ENCODE data around the gene EEIG1.

- TF ChIP-seq CTCF (IDR thresholded peaks at IDR 0.05) (no peak), POLR2A (IDR thresholded peaks at IDR 0.05) (no peak)
Measured at GRCh38 chr9:127938298-127938690, 42.5 kb downstream of the EEIG1 start.
